PFSK-1 (cell line): ENCODE data around the gene ZNF630. TPM values are rescaled to one million over a fixed set of nuclear protein-coding genes. Genes with fewer than 3 reads are reported as not detected.

Experiments
- FOXP2 ChIP-seq: optimal IDR thresholded peaks from 2 replicates; pipeline ENCODE3; 2011; ENCODE audit warnings: borderline replicate concordance, control low read depth, inconsistent platforms; ENCODE audit not compliant: insufficient read depth; ENCODE audit errors: extremely low read length, extremely low read depth
- POLR2AphosphoS5 ChIP-seq: IDR thresholded peaks from 2 replicates; pipeline ENCODE4 v1.6.1; 2012; ENCODE audit warnings: low read depth, mild to moderate bottlenecking, control low read depth, low read length, moderate library complexity
- REST ChIP-seq, 2 experiments: IDR thresholded peaks; 2 replicates each; pipeline versions ENCODE4 v1.6.1 to v1.8.0; 2011 to 2012; ENCODE audit warnings: low read depth in 2 of 2, low read length in 2 of 2, control low read depth in 1 of 2, inconsistent platforms in 1 of 2, mild to moderate bottlenecking in 1 of 2, moderate library complexity in 1 of 2; ENCODE audit not compliant: insufficient read depth in 1 of 2
- SIN3A ChIP-seq: IDR thresholded peaks from 2 replicates; pipeline ENCODE4 v1.6.1; 2012; ENCODE audit warnings: mild to moderate bottlenecking, low read length, moderate library complexity, borderline replicate concordance; ENCODE audit not compliant: insufficient read depth
- TAF1 ChIP-seq: IDR thresholded peaks from 2 replicates; pipeline ENCODE4 v1.6.1; 2012; ENCODE audit warnings: low read length, control low read depth, borderline replicate concordance; ENCODE audit not compliant: insufficient read depth
- polyA plus RNA-seq: library from polyadenylated mRNA; unstranded; fragments of >200 nt; gene quantifications from one replicate; pipeline ENCODE4 v1.2.1, GENCODE V29; 2012; ENCODE audit warnings: low read depth, missing spikeins; ENCODE audit not compliant: insufficient read length

Gene ZNF630
- 0.83 TPM for polyA plus RNA-seq

- TF ChIP-seq SIN3A (no peak), REST (IDR thresholded peaks at IDR 0.05; ENCODE audit: insufficient read depth in 1 of 2, low read depth in 2 of 2, low read length in 2 of 2) (peak in 1 of 2 experiments; percentile 38; a peak in 1 of 4 replicates)
Observed at GRCh38 chrX:48071064-48071985, at the start of gene ZNF630. Gene ZNF630 (minus strand): TSS chrX:48071640. CDS start chrX:48066886, 4,754 bp downstream.

- TF ChIP-seq REST (IDR thresholded peaks at IDR 0.05; ENCODE audit: insufficient read depth in 1 of 2, low read depth in 2 of 2, low read length in 2 of 2) (no peak), FOXP2 (no peak), POLR2AphosphoS5 (no peak), TAF1 (no peak), SIN3A (no peak)
Observed at GRCh38 chrX:48107717-48108116, 36.3 kb upstream of the ZNF630 start.

GRCh38 chrX:48102874-48103374, 31.5 kb upstream of the ZNF630 start:
- TF ChIP-seq POLR2AphosphoS5 = no peak
- TF ChIP-seq TAF1 = no peak
- no peak for TF ChIP-seq SIN3A

- TF ChIP-seq REST (IDR thresholded peaks at IDR 0.05; ENCODE audit: insufficient read depth in 1 of 2, low read depth in 2 of 2, low read length in 2 of 2) (no peak), FOXP2 (no peak), SIN3A (no peak), TAF1 (no peak), POLR2AphosphoS5 (no peak)
Observed at GRCh38 chrX:48101443-48101842, 30.0 kb upstream of the ZNF630 start.

GRCh38 chrX:48090123-48090522, 18.7 kb upstream of the ZNF630 start:
- TF ChIP-seq SIN3A (no peak), FOXP2 (no peak), REST (IDR thresholded peaks at IDR 0.05; ENCODE audit: insufficient read depth in 1 of 2, low read depth in 2 of 2, low read length in 2 of 2) (no peak), TAF1 (no peak), POLR2AphosphoS5 (no peak)
